ENCODE results near the gene AFTPH. TPM values are rescaled to one million over a fixed set of nuclear protein-coding genes. Genes with fewer than 3 reads are reported as not detected.

AFTPH gene
- total and polyA plus RNA-seq, 9 of the 15 experiments (the other 6 are each of a cell fraction or from before 2014, with no cell fraction given), result 8.0 to 26.2 (median 13.8) TPM

DNA sequence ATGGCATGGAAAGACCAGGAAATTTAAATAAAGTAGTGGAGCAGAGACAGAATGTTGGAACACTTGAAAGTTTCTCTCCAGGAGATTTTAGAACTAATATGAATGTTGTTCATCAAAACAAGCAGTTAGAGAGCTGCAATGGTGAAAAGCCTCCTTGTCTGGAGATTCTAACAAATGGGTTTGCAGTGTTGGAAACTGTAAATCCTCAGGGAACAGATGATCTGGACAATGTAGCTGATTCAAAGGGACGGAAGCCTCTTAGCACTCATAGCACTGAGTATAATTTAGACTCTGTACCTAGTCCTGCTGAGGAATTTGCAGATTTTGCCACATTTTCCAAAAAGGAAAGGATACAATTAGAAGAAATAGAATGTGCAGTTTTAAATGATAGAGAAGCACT is 27.7 kb downstream of the AFTPH start (continued):
- TF ChIP-seq, protein P1, sequence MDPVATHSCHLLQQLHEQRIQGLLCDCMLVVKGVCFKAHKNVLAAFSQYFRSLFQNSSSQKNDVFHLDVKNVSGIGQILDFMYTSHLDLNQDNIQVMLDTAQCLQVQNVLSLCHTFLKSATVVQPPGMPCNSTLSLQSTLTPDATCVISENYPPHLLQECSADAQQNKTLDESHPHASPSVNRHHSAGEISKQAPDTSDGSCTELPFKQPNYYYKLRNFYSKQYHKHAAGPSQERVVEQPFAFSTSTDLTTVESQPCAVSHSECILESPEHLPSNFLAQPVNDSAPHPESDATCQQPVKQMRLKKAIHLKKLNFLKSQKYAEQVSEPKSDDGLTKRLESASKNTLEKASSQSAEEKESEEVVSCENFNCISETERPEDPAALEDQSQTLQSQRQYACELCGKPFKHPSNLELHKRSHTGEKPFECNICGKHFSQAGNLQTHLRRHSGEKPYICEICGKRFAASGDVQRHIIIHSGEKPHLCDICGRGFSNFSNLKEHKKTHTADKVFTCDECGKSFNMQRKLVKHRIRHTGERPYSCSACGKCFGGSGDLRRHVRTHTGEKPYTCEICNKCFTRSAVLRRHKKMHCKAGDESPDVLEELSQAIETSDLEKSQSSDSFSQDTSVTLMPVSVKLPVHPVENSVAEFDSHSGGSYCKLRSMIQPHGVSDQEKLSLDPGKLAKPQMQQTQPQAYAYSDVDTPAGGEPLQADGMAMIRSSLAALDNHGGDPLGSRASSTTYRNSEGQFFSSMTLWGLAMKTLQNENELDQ (CRISPR knock-in tag; IDR thresholded peaks at IDR 0.05; ENCODE audit: borderline replicate concordance), result no peak

DNA sequence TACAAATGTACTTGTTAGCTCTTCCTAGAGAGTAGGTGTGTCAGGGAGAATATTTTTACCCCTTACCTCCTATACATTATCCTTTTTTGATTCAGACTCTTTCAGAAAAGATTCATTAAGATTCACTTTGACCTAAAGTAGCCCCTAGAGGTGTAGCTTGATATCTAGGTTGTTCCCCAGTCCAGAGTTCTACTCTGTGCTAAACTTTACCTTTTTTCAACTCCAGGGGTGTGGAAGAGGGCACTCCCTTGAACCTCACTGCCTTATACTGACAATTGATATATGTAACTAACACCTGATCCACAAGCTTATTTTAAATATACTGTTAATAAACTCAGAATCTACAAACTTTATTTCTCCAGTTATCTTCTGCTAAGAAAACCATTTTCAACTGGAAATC is 30.0 kb downstream of the AFTPH start:
- Histone ChIP-seq H3K4me2 (ENCODE audit: insufficient read depth, low read length) (no peak overlapping the region), H3K27ac (ENCODE audit: extremely low read depth, low read depth, low read length) (no peak overlapping the region), H4K20me1 (replicated peaks; ENCODE audit: control insufficient read depth, insufficient read depth, low read length) (no peaks in the 10 kb centered on the region), H3K9me1 (ENCODE audit: control insufficient read depth, insufficient read depth, low read length) (no peaks in the 10 kb centered on the region), H3K4me1 (replicated peaks in 1 of 2; ENCODE audit: control insufficient read depth in 2 of 2, insufficient read depth in 2 of 2, low read length in 2 of 2) (no peaks in the 10 kb centered on the region), H3K4me3 (no peak overlapping the region), H3K79me2 (ENCODE audit: control insufficient read depth, insufficient read depth, low read length) (no peaks in the 10 kb centered on the region), H3K27me3 (ENCODE audit: control insufficient read depth in 2 of 2, insufficient read depth in 2 of 2, low read length in 2 of 2) (no peaks in the 10 kb centered on the region), H3K9ac (ENCODE audit: insufficient read depth in 1 of 2, low read depth in 2 of 2, low read length in 2 of 2) (no peak overlapping the region), H3K9me3 (replicated peaks; ENCODE audit: control insufficient read depth, insufficient read depth, low read depth, low read length) (no peaks in the 10 kb centered on the region), H2AFZ (ENCODE audit: low read depth, low read length) (no peak overlapping the region), H3K36me3 (ENCODE audit: control insufficient read depth, insufficient read depth, low read length) (no peaks in the 10 kb centered on the region)
- POLR2A ChIA-PET, result no interaction called here
- intact Hi-C loops (cut with micrococcal nuclease), result no loop called here
- TF ChIP-seq FOS (IDR thresholded peaks at IDR 0.05; ENCODE audit: extremely low read depth, insufficient read length) (no peak), GABPB1 (CRISPR knock-in tag; IDR thresholded peaks at IDR 0.05) (no peak), ZNF121 (CRISPR knock-in tag; conservative IDR thresholded peaks at IDR 0.05) (no peak), ZNF224 (CRISPR knock-in tag; IDR thresholded peaks at IDR 0.05) (no peak), HCFC1 (IDR thresholded peaks at IDR 0.05; ENCODE audit: low read depth, low read length) (no peak), RUNX1 (IDR thresholded peaks at IDR 0.05; ENCODE audit: low read depth) (no peak), C11orf30 (IDR thresholded peaks at IDR 0.05; ENCODE audit: low read depth) (no peak), SMARCB1 (IDR thresholded peaks at IDR 0.05; ENCODE audit: insufficient read length, low read depth) (no peak), SP2 (IDR thresholded peaks at IDR 0.05; ENCODE audit: extremely low read depth, low read depth, low read length, poor library complexity, severe bottlenecking) (no peak), ZNF717 (CRISPR knock-in tag; IDR thresholded peaks at IDR 0.05) (no peak), SAP30 (IDR thresholded peaks at IDR 0.05; ENCODE audit: borderline replicate concordance, insufficient read depth, low read depth, low read length, poor library complexity, severe bottlenecking) (no peak), U2AF2 (optimal IDR thresholded peaks at IDR 0.05; ENCODE audit: low read depth, low read length) (no peak), SMARCC2 (IDR thresholded peaks at IDR 0.05; ENCODE audit: low read depth) (no peak)
- TF ChIP-seq, protein P2, sequence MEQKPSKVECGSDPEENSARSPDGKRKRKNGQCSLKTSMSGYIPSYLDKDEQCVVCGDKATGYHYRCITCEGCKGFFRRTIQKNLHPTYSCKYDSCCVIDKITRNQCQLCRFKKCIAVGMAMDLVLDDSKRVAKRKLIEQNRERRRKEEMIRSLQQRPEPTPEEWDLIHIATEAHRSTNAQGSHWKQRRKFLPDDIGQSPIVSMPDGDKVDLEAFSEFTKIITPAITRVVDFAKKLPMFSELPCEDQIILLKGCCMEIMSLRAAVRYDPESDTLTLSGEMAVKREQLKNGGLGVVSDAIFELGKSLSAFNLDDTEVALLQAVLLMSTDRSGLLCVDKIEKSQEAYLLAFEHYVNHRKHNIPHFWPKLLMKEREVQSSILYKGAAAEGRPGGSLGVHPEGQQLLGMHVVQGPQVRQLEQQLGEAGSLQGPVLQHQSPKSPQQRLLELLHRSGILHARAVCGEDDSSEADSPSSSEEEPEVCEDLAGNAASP (IDR thresholded peaks at IDR 0.05), result no peak
- TF ChIP-seq, protein P3, sequence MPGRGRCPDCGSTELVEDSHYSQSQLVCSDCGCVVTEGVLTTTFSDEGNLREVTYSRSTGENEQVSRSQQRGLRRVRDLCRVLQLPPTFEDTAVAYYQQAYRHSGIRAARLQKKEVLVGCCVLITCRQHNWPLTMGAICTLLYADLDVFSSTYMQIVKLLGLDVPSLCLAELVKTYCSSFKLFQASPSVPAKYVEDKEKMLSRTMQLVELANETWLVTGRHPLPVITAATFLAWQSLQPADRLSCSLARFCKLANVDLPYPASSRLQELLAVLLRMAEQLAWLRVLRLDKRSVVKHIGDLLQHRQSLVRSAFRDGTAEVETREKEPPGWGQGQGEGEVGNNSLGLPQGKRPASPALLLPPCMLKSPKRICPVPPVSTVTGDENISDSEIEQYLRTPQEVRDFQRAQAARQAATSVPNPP (IDR thresholded peaks at IDR 0.05; ENCODE audit: borderline replicate concordance, insufficient read depth, insufficient read length), result no peak
- TF ChIP-seq, protein P4, sequence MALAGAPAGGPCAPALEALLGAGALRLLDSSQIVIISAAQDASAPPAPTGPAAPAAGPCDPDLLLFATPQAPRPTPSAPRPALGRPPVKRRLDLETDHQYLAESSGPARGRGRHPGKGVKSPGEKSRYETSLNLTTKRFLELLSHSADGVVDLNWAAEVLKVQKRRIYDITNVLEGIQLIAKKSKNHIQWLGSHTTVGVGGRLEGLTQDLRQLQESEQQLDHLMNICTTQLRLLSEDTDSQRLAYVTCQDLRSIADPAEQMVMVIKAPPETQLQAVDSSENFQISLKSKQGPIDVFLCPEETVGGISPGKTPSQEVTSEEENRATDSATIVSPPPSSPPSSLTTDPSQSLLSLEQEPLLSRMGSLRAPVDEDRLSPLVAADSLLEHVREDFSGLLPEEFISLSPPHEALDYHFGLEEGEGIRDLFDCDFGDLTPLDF (CRISPR knock-in tag; IDR thresholded peaks at IDR 0.05), result no peak
- BruUV-seq (replicated peaks), result no TSS peak
- in situ Hi-C loops (cut with MboI), result no loop called here
- CTCF ChIA-PET (ENCODE audit: low intra/inter-chr PET ratio), result no interaction called here
- ATAC-seq, result no peak
- no peak for FAIRE-seq
- no peak for DNase-seq (ENCODE audit: extremely low read depth in 1 of 4, low spot score in 3 of 4)

All from K562 (cell line).